IMR-90 (cell line): Measurements from ENCODE around the gene CABP5. TPM values are rescaled to one million over a fixed set of nuclear protein-coding genes. Genes with fewer than 3 reads are reported as not detected.

Experiments used
- ATAC-seq: fragments of 200-7000 bp; cut with Tn5 transposase; 2 replicates; pipeline ENCODE4 v1.9.1; 2020; ENCODE audit warnings: low read depth, mild to moderate bottlenecking, moderate library complexity
- BruUV-seq: library from RNA; stranded (reverse); fragments of 400-500 nt; replicated peaks from 2 replicates; lab custom pipeline; 2021; lab: Mats Ljungman, UMichigan
- CTCF ChIA-PET: fragments of 300-600 bp; formaldehyde crosslinking; extraction: SDS; loops from one replicate; lab custom pipeline; 2021; ENCODE audit warnings: antibody characterized with exemption; lab: Yijun Ruan, JAX
- POLR2A ChIA-PET: fragments of 300-600 bp; sonication (Branson Sonifier 250); formaldehyde crosslinking; loops from one replicate; lab custom pipeline; 2022; ENCODE audit warnings: antibody characterized with exemption; ENCODE audit not compliant: unreplicated experiment; lab: Charles Lee
- DNase-seq: peaks from one replicate; pipeline ENCODE4 v3.0.0; 2013
- H2AFZ ChIP-seq: replicated peaks from 2 replicates; pipeline ENCODE3; 2013; ENCODE audit warnings: low read length, mild to moderate bottlenecking; ENCODE audit not compliant: poor library complexity
- H2AK5ac ChIP-seq: 2 replicates; pipeline ENCODE4 v1.6.1; 2013; ENCODE audit warnings: low read depth, low read length, inconsistent platforms
- H2AK9ac ChIP-seq: replicated peaks from 2 replicates; pipeline ENCODE3; 2013; ENCODE audit warnings: mild to moderate bottlenecking, low read depth, low read length, moderate library complexity; ENCODE audit not compliant: poor library complexity
- H2BK120ac ChIP-seq: 2 replicates; pipeline ENCODE4 v1.6.1; 2013; ENCODE audit warnings: low read depth, low read length, inconsistent platforms
- H2BK15ac ChIP-seq: 3 replicates; pipeline ENCODE4 v1.6.1; 2013; ENCODE audit warnings: low read depth, low read length, inconsistent platforms
- H2BK20ac ChIP-seq: 2 replicates; pipeline ENCODE4 v1.6.1; 2013; ENCODE audit warnings: low read depth, mild to moderate bottlenecking, inconsistent platforms, low read length, moderate library complexity
- H2BK5ac ChIP-seq: 2 replicates; pipeline ENCODE4 v1.6.1; 2013; ENCODE audit warnings: mild to moderate bottlenecking, low read depth, low read length, inconsistent platforms; ENCODE audit not compliant: poor library complexity, severe bottlenecking
- H3K14ac ChIP-seq: replicated peaks from 2 replicates; pipeline ENCODE4 v1.6.1; 2013; ENCODE audit warnings: low read depth, low read length, inconsistent platforms
- H3K18ac ChIP-seq: 2 replicates; pipeline ENCODE4 v1.6.1; 2013; ENCODE audit warnings: low read depth, low read length, control low read depth
- H3K23ac ChIP-seq: 2 replicates; pipeline ENCODE4 v1.6.1; 2013; ENCODE audit warnings: low read depth, low read length, inconsistent platforms
- H3K27ac ChIP-seq: 2 replicates; pipeline ENCODE4 v1.5.1; 2013; ENCODE audit warnings: mild to moderate bottlenecking, control low read depth, low read length; ENCODE audit not compliant: insufficient read depth
- H3K27me3 ChIP-seq: 2 replicates; pipeline ENCODE4 v1.6.1; 2013; ENCODE audit warnings: low read length; ENCODE audit not compliant: control insufficient read depth, insufficient read depth
- H3K36me3 ChIP-seq: 2 replicates; pipeline ENCODE4 v1.6.1; 2013; ENCODE audit warnings: low read length, mixed read lengths; ENCODE audit not compliant: control insufficient read depth, insufficient read depth
- H3K4ac ChIP-seq: 2 replicates; pipeline ENCODE4 v1.6.1; 2013; ENCODE audit warnings: low read depth, low read length, inconsistent platforms
- H3K4me1 ChIP-seq: 2 replicates; pipeline ENCODE4 v1.6.1; 2013; ENCODE audit warnings: low read length, mixed read lengths; ENCODE audit not compliant: control insufficient read depth, insufficient read depth
- H3K4me2 ChIP-seq: 2 replicates; pipeline ENCODE4 v1.6.1; 2013; ENCODE audit warnings: low read depth, mild to moderate bottlenecking, control low read depth, low read length, moderate library complexity
- H3K4me3 ChIP-seq: 2 replicates; pipeline ENCODE4 v1.5.1; 2013; ENCODE audit warnings: low read depth, mild to moderate bottlenecking, control low read depth, low read length, moderate library complexity; ENCODE audit not compliant: insufficient read depth
- H3K56ac ChIP-seq: 2 replicates; pipeline ENCODE4 v1.6.1; 2013; ENCODE audit warnings: low read length, inconsistent platforms; ENCODE audit not compliant: insufficient read depth; ENCODE audit errors: extremely low read depth
- H3K79me1 ChIP-seq, 2 experiments: 2 replicates each; pipeline ENCODE4 v1.6.1; 2013; ENCODE audit warnings: low read length in 2 of 2, inconsistent platforms in 1 of 2, low read depth in 1 of 2
- H3K9ac ChIP-seq: 2 replicates; pipeline ENCODE4 v1.6.1; 2013; ENCODE audit warnings: low read depth, low read length, control low read depth
- H3K9me1 ChIP-seq: 2 replicates; pipeline ENCODE4 v1.6.1; 2013; ENCODE audit warnings: low read length, inconsistent platforms; ENCODE audit not compliant: insufficient read depth
- H3K9me3 ChIP-seq: 2 replicates; pipeline ENCODE4 v1.6.1; 2013; ENCODE audit warnings: low read length; ENCODE audit not compliant: control insufficient read depth, insufficient read depth
- H4K20me1 ChIP-seq: 2 replicates; pipeline ENCODE4 v1.6.1; 2013; ENCODE audit warnings: low read length, inconsistent platforms; ENCODE audit not compliant: insufficient read depth
- H4K5ac ChIP-seq: 2 replicates; pipeline ENCODE4 v1.6.1; 2013; ENCODE audit warnings: mild to moderate bottlenecking, low read depth, low read length, control low read depth
- H4K8ac ChIP-seq, 2 experiments: 2 replicates each; pipeline ENCODE4 v1.6.1; 2013; ENCODE audit warnings: low read depth in 2 of 2, low read length in 2 of 2, control low read depth in 1 of 2, inconsistent platforms in 1 of 2
- H4K91ac ChIP-seq: 2 replicates; pipeline ENCODE4 v1.6.1; 2013; ENCODE audit warnings: low read depth, low read length, inconsistent platforms; ENCODE audit not compliant: insufficient read depth
- FOS ChIP-seq: fragments of 150-350 bp; IDR thresholded peaks from 2 replicates; pipeline ENCODE4 v1.6.1; 2016; ENCODE audit warnings: low read depth, low read length
- MAFK ChIP-seq: IDR thresholded peaks from 2 replicates; pipeline ENCODE4 v1.6.1; 2012; ENCODE audit warnings: low read depth, low read length, improper control_type of control experiment
- MAZ ChIP-seq: IDR thresholded peaks from 2 replicates; pipeline ENCODE4 v1.6.1; 2012; ENCODE audit warnings: low read depth, mild to moderate bottlenecking, low read length, improper control_type of control experiment, moderate library complexity, borderline replicate concordance
- NFE2L2 ChIP-seq: fragments of 150-350 bp; IDR thresholded peaks from 2 replicates; pipeline ENCODE4 v1.6.1; 2016; ENCODE audit warnings: low read depth, mild to moderate bottlenecking, low read length
- POLR2A ChIP-seq: IDR thresholded peaks from 2 replicates; pipeline ENCODE4 v1.6.1; 2012; ENCODE audit warnings: mild to moderate bottlenecking, low read depth, low read length
- RAD21 ChIP-seq: IDR thresholded peaks from 2 replicates; pipeline ENCODE4 v1.6.1; 2012; ENCODE audit warnings: low read length, improper control_type of control experiment
- WGBS, 2 experiments: methylation state at CpG; one replicate each; pipeline versions ENCODE4 v1.1.5 to v1.1.7; 2013; ENCODE audit warnings: missing lambda C conversion rate in 2 of 2; ENCODE audit not compliant: insufficient read length in 1 of 2; ENCODE audit errors: extremely low coverage in 2 of 2; 5-methylcytosine and 5-hydroxymethylcytosine counted together
- dilution Hi-C: fragments of 300-500 bp; cut with HindIII; formaldehyde crosslinking; loops from one replicate; pipeline ENCODE4 v1.14.3; 2018; ENCODE audit warnings: low sequenced_read_pairs; ENCODE audit not compliant: unreplicated experiment
- in situ Hi-C: fragments of 300-500 bp; cut with MboI; formaldehyde crosslinking; loops from 3 replicates; pipeline ENCODE4 v1.14.3; 2019; ENCODE audit warnings: low sequenced_read_pairs, inconsistent platforms, mixed read lengths
- intact Hi-C: fragments of 100-400 bp; cut with micrococcal nuclease; formaldehyde crosslinking; loops from 2 replicates; pipeline ENCODE4 v1.10.0; 2022
- polyA plus RNA-seq, 3 experiments: library from polyadenylated mRNA; depleted of rRNA; stranded (reverse); fragments of >200 nt; gene quantifications; 2 replicates each; pipeline ENCODE4 v1.2.3, GENCODE V29; 2012; ENCODE audit warnings: low replicate concordance in 1 of 3
- total RNA-seq: library from RNA; depleted of rRNA; stranded (reverse); fragments of >200 nt; gene quantifications from 2 replicates; pipeline ENCODE4 v1.2.3, GENCODE V29; 2012
- TF ChIP-seq, protein P1 (sequence below): fragments of 150-350 bp; IDR thresholded peaks from 2 replicates; pipeline ENCODE4 v1.6.1; 2017; ENCODE audit warnings: mild to moderate bottlenecking, antibody characterized with exemption, low read length, low read depth
- TF ChIP-seq, protein P2 (sequence below): fragments of 150-350 bp; IDR thresholded peaks from 2 replicates; pipeline ENCODE4 v1.6.1; 2016; ENCODE audit warnings: low read depth, mild to moderate bottlenecking, low read length, moderate library complexity, borderline replicate concordance
- TF ChIP-seq, protein P3 (sequence below): conservative IDR thresholded peaks from 2 replicates; pipeline ENCODE4 v1.5.1; 2012; ENCODE audit warnings: mild to moderate bottlenecking, low read depth, low read length, improper control_type of control experiment

CABP5 gene
- total and polyA plus RNA-seq, 2 of the 4 experiments (the other 2 are of a cell fraction) = not detected

DNA sequence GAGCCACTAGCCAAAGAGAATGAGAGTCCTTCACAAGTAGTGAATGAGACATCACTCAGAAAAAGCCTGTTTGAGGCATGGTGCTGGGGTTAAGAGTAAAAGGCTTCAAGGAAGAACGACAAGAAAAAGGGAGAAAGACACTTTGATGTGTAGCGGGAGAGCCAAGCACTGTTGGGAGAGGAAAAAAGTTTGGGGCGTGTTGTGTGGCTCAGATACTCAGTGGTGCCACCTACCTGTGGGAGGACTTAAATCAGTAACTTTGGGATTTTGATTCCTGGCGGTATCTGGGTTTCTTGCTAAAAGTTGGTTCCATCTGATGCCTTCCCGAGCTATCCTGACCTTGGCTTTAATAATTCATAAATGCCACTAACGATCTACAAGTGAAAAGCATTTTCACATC lies 37.1 kb downstream of the CABP5 start (continued):
- TF ChIP-seq, protein P1, sequence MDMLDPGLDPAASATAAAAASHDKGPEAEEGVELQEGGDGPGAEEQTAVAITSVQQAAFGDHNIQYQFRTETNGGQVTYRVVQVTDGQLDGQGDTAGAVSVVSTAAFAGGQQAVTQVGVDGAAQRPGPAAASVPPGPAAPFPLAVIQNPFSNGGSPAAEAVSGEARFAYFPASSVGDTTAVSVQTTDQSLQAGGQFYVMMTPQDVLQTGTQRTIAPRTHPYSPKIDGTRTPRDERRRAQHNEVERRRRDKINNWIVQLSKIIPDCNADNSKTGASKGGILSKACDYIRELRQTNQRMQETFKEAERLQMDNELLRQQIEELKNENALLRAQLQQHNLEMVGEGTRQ = no peak

DNA sequence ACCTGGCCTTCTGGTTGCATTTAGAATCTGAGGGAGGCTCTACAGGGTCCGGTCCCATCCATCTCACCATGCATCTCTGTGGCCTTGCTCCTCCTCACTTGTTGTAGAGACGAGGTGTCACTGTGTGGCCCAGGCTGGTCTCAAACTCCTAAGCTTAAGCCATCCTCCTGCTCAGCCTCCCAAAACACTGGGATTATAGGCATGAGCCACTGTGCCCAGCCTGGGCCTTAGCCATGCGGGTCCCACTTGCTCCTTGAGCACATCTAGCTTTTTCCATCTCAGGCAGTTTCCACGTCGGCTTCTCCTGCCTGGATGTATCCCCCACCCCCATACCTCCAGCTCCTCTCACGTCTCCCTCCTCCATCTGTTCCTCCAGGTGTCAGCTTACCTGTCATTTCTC lies 39.6 kb downstream of the CABP5 start:
- Histone ChIP-seq H2BK20ac (no peak overlapping the region), H3K4me1 (no peaks in the 10 kb centered on the region), H3K79me1 (no peaks in the 10 kb centered on the region), H3K4ac (no peak overlapping the region), H3K23ac (no peak overlapping the region), H3K9me1 (no peaks in the 10 kb centered on the region), H4K5ac (no peak overlapping the region), H3K18ac (no peak overlapping the region), H3K4me3 (no peak overlapping the region), H4K91ac (no peak overlapping the region), H2BK120ac (no peak overlapping the region), H3K9ac (no peak overlapping the region), H4K8ac (no peak overlapping the region), H2BK15ac (no peak overlapping the region), H3K36me3 (no peaks in the 10 kb centered on the region), H4K20me1 (no peaks in the 10 kb centered on the region), H3K27me3 (no peaks in the 10 kb centered on the region), H3K56ac (no peak overlapping the region), H2BK5ac (no peak overlapping the region), H3K27ac (no peak overlapping the region), H3K4me2 (no peak overlapping the region), H2AFZ (no peak overlapping the region), H2AK5ac (no peak overlapping the region), H3K9me3 (no peaks in the 10 kb centered on the region), H2AK9ac (no peak overlapping the region), H3K14ac (no peak overlapping the region)
- TF ChIP-seq NFE2L2 (no peak), MAFK (no peak), RAD21 (no peak), POLR2A (no peak), FOS (no peak), MAZ (no peak)
- TF ChIP-seq, protein P2, sequence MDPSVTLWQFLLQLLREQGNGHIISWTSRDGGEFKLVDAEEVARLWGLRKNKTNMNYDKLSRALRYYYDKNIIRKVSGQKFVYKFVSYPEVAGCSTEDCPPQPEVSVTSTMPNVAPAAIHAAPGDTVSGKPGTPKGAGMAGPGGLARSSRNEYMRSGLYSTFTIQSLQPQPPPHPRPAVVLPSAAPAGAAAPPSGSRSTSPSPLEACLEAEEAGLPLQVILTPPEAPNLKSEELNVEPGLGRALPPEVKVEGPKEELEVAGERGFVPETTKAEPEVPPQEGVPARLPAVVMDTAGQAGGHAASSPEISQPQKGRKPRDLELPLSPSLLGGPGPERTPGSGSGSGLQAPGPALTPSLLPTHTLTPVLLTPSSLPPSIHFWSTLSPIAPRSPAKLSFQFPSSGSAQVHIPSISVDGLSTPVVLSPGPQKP = no peak
- TF ChIP-seq, protein P3, sequence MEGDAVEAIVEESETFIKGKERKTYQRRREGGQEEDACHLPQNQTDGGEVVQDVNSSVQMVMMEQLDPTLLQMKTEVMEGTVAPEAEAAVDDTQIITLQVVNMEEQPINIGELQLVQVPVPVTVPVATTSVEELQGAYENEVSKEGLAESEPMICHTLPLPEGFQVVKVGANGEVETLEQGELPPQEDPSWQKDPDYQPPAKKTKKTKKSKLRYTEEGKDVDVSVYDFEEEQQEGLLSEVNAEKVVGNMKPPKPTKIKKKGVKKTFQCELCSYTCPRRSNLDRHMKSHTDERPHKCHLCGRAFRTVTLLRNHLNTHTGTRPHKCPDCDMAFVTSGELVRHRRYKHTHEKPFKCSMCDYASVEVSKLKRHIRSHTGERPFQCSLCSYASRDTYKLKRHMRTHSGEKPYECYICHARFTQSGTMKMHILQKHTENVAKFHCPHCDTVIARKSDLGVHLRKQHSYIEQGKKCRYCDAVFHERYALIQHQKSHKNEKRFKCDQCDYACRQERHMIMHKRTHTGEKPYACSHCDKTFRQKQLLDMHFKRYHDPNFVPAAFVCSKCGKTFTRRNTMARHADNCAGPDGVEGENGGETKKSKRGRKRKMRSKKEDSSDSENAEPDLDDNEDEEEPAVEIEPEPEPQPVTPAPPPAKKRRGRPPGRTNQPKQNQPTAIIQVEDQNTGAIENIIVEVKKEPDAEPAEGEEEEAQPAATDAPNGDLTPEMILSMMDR = no peak
- DNase-seq (no peak), ATAC-seq (no peak)
- WGBS, 2 experiments = 25% methylated on average over 4 of the region's 6 CpGs; no CpG with 5 or more reads in 1 of the 2 experiments
- no TSS peak for BruUV-seq
- intact Hi-C loops (no loop called here), dilution Hi-C loops (no loop called here), in situ Hi-C loops (no loop called here)
- POLR2A ChIA-PET = no interaction called here
- CTCF ChIA-PET = no interaction called here
